ENCODE data around the gene TTC39B.

DNA sequence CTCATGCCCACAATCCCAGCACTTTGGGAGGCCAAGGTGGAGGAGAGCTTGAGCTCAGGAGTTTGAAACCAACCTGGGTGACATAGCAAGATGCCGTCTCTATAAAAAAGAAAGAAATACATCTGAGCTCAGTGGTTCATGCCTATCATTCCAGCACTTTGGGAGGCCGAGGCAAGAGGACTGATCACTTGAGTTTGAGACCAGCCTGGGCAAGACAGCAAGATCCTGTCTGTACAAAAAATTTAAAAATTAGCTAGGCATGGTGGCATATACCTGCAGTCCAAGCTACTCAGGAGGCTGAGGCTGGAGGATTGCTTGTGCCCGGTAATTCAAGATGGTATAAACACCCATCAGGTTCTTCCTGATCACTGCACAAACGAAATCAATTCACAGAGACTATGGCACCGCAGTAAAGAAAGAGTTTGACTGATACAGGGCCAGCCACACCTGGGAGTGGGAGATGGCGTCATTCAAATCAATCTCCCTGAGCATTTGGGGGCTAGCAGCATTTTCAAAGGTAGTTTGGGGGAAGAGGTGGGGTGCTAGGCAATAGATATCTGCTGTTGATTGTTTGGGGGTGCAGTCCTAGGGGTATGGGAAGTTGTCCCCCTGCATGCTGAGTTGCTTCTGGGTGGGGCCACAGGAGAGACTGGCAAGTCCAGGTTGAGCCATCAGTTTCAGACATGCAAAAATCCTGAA, 169.2 kb downstream of the TTC39B start:
- TF ChIP-seq CTCF (IDR thresholded peaks at IDR 0.05; ENCODE audit: low read depth, low read length, missing input control) (no peak), EGR1 (IDR thresholded peaks at IDR 0.05; ENCODE audit: low read depth in 2 of 2) (no peak), SP1 (IDR thresholded peaks at IDR 0.05) (no peak), JUND (IDR thresholded peaks at IDR 0.05) (no peak), REST (IDR thresholded peaks at IDR 0.05) (no peak), ATF3 (IDR thresholded peaks at IDR 0.05) (no peak)
